HG03060 (cell line): Measurements from ENCODE around the gene TP53I11.

Experiments used
- ATAC-seq: cut with Tn5 transposase; IDR thresholded peaks from one replicate; pipeline ENCODE4 v1.9.1; 2021; ENCODE audit warnings: low read depth, moderate number of reproducible peaks; ENCODE audit not compliant: unreplicated experiment

The TP53I11 gene

GRCh38 chr11:44950625-44951476 lies at the start of gene TP53I11:
TP53I11 (minus strand) TSS chr11:44950883; CDS start chr11:44938335, 12,548 bp downstream.
- no peak for ATAC-seq

- no peak for ATAC-seq
Measured at GRCh38 chr11:44999068-44999467, 48.4 kb upstream of the TP53I11 start.

- no peak for ATAC-seq
Measured at GRCh38 chr11:44998051-44998450, 47.4 kb upstream of the TP53I11 start.

DNA sequence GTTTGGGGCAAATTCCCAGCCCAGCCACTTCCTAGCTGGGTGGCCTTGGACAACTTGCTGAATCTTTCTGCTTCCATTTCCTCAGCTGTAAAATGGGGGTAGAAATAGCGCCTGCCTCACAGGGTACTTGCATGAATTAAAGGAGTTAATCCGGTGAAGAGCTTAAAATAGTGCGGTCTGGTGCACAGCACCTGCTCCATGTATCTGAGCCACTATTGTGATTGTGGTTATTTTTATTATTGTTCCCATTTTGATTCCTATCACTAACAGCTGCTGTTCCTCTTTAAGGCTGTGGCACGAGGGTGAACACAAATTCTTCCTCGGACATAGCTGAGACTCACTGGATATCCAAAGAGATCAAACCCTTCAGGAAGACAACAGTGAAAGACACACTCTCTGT lies 46.9 kb upstream of the TP53I11 start:
- no peak for ATAC-seq

DNA sequence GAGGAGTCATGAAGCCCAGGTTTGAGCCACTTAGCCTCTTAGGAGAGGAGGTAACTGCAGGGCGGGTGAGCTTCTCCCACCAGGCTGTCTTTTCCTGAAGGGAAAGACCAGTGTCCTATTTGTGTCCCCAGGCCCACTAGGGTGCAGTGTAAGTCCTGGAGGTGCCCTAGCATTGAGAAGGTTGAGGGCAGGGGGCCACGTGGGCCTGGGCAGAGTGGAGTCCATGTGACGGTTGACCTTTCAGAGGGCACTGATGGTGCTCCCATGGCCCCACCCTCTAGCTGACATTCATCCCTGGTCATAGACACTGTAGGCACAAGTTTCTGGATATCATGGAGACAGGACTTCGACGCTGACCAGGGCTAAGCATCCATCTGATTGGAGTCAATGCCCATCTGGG lies 44.1 kb upstream of the TP53I11 start:
- ATAC-seq = no peak

- no peak for ATAC-seq
Measured at GRCh38 chr11:44993971-44994704, 43.5 kb upstream of the TP53I11 start.

DNA sequence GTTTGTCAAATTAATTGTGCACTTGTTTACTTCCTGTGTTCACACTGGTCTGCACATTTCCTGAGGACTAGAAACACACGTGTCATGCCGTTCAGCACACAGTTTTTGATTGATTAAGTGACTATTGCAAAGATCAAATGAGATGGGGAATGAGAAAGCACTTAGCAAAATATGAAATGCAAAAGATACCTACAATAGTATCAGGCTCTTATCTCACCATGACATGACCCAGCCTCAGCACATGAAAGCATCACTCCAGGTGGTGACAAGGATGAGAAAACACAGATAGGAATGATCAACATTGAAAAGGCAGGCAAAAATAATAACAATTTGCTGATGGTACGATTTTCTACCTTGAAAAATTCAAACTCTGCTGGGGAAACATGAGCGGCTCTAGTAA lies 42.1 kb upstream of the TP53I11 start:
- no peak for ATAC-seq

DNA sequence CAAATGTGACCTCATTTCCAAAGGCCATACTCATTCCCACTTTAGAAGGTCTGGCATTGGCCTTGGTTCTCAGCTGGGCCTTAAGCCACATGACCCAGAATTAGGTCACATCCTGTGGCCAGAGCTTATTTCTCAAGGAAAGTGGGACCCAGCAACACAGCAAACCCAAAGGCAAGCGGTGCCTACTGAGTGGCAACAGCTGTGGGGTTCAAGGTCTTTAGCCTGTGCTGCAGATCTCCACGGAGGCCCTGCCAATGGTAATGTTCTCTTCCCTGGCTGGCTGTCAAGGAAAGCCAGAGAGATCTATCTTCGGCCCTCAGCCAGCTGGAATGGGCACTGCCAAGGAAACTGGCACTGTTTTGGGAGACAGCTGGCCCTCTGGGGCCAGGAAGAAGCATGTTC lies 41.5 kb upstream of the TP53I11 start:
- no peak for ATAC-seq

DNA sequence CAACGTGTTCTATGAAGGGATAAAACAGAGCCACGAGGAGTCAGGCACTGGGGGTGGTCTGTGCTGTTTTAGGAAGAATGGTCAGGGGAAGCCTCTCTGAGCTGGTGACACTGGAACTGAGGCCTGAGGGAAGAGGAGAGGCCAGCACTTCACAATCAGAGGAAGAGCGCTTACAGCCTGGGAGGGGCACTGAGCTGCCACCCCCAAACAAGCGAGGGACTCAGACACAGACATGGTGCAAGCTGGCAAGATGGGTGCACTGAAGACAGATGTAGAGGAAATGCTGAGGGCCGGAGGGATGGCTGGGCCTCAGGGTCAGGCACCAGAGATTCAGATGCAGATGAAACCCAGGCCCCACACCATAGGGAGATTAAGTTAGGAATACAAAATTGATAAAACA lies 40.0 kb upstream of the TP53I11 start:
- no peak for ATAC-seq

- ATAC-seq = no peak
Measured at GRCh38 chr11:44989831-44990566, 39.3 kb upstream of the TP53I11 start.

GRCh38 chr11:44988981-44989635 lies 38.4 kb upstream of the TP53I11 start:
- ATAC-seq = no peak

- no peak for ATAC-seq
Measured at GRCh38 chr11:44988111-44988510, 37.4 kb upstream of the TP53I11 start.

DNA sequence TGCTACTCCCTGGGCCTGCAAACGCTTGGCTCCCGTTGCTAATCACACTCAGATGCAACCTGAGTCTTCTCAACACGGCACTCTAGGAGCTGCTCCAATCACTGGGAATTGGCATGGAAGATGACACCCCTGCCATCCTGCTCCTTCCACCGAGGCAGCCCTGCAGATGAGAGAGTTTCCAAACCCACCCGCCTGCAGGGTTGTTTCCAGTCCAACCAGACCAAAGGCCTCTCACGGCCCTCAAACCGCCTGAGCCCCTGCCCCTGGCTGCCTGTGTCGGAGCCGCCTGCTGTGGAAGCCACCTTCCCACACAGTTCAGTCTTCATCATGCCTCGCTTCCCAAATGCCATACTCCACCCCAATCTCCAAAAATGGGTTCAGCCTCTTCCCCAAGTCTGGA lies 36.8 kb upstream of the TP53I11 start:
- ATAC-seq = no peak

DNA sequence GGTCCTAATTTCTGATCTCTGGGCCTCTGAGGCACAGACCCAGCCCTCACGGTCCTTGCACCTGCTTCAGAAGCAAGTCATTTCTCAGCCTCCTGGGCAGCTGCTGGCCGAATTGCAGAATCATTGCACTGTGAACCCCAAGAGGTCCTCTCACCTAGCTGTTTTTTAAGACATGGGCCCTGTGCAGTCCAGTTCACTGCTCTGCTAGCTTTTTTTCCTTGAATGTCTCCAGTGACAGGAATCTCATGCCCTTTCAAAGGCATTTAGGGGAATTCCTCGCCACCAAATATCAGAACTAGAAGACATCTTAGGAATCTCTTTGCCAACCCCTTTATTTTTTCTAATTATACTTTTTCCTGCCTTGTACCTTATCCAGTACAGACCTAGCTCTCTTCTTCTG lies 35.6 kb upstream of the TP53I11 start:
- no peak for ATAC-seq

DNA sequence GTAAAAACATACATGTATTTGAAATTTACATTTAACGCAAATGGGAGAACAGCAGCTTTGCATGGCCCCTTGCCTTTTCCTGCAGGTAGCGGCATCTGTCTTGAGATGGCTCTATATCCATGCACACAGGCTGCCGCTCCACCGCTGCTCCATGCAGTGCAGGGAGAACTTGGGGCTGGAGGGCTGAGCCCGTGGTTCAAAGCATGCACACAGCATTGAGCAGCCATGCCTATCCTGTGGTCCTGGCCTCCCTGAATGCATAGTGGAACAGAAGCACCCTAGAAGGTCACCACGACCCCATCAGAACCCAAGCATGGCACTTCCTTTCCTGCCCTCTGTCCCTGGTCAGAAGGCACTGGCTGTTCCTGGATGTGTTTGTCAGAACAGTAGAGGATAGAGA lies 35.0 kb upstream of the TP53I11 start:
- ATAC-seq = no peak

GRCh38 chr11:44983786-44984185 lies 33.1 kb upstream of the TP53I11 start:
- no peak for ATAC-seq

- no peak for ATAC-seq
Measured at GRCh38 chr11:44982496-44983062, 31.9 kb upstream of the TP53I11 start.

GRCh38 chr11:44980533-44981427 lies 30.1 kb upstream of the TP53I11 start:
- no peak for ATAC-seq
